Adrenal gland (tissue), 5 donors: ENCODE measurements around the gene PTPRN2.

Experiments used
- POLR2A ChIP-seq, 2 donors: fragments of 450-650 bp; IDR thresholded peaks; one replicate each; pipeline ENCODE4 v1.6.1; 2017; ENCODE audit warnings: antibody characterized with exemption in 2 of 2, mild to moderate bottlenecking in 2 of 2, moderate library complexity in 1 of 2
- TF ChIP-seq, protein P1 (sequence below), 6 experiments: fragments of 450-650 bp in 4 of 6; fragments of 200-600 bp in 2 of 6; sonication (generic) in 1 of 6; IDR thresholded peaks; 1 replicate in 5 of 6; 2 replicates in 1 of 6; pipeline versions ENCODE4 v1.5.1 to v1.8.0; 2016 to 2021; ENCODE audit warnings: antibody characterized with exemption in 6 of 6, mild to moderate bottlenecking in 2 of 6, moderate library complexity in 1 of 6
- donor health status: DM: no; HTN: no; CAD: no.

DNA sequence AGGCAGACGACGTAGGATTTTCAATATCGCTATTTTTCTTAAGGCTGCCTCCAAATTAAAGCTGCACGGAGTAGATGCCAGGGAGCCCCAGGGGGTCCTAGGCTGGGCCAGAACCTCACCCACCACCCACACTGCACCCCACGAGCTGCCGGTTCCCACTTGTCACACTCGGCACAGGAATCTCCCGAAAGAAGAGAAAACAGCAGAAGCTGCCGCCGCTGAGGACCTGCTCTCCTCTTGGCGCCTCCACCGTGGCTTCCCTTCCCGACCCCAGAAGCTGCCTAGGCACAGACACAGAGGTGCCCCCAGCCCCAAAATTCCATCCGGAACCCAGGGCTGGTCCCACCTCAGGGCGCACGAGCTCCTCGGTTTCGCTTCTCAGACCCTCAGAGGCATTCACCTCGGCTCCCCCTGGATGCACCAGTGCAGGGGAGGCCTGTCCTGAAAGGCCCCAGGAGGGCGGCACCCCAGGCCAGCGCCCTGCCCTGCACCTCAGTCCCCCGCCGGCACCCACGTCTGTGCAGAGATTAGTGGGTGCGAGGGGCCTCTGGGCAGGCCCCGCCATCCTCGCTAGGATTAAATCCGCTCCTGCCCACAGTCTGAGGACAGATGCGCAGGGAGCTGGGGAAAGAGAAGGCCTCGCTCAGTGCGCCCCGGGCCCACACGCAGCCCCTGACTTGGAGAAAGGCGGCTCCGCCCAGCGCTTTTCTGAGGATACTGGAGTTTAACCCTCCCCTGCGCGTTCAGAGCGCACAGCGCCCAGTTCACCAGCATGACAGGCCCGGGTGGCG lies 99.2 kb downstream of the PTPRN2 start:
- TF ChIP-seq, protein P1, sequence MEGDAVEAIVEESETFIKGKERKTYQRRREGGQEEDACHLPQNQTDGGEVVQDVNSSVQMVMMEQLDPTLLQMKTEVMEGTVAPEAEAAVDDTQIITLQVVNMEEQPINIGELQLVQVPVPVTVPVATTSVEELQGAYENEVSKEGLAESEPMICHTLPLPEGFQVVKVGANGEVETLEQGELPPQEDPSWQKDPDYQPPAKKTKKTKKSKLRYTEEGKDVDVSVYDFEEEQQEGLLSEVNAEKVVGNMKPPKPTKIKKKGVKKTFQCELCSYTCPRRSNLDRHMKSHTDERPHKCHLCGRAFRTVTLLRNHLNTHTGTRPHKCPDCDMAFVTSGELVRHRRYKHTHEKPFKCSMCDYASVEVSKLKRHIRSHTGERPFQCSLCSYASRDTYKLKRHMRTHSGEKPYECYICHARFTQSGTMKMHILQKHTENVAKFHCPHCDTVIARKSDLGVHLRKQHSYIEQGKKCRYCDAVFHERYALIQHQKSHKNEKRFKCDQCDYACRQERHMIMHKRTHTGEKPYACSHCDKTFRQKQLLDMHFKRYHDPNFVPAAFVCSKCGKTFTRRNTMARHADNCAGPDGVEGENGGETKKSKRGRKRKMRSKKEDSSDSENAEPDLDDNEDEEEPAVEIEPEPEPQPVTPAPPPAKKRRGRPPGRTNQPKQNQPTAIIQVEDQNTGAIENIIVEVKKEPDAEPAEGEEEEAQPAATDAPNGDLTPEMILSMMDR (IDR thresholded peaks at IDR 0.05), result no peak
- TF ChIP-seq POLR2A (IDR thresholded peaks at IDR 0.05), result no peak
